Measurements from ENCODE around the gene SNX22.

GRCh38 chr15:64136347-64136746 is 15.2 kb upstream of the SNX22 start:
- no peak for TF ChIP-seq CTCF (IDR thresholded peaks at IDR 0.05)
- no peak for TF ChIP-seq POLR2A (IDR thresholded peaks at IDR 0.05)
- TF ChIP-seq POLR2AphosphoS5 (IDR thresholded peaks at IDR 0.05) = no peak

Measured in breast epithelium (tissue), 3 donors.